ENCODE measurements around the gene PTGR3.

GRCh38 chr18:75205514-75206132 is 3.3 kb downstream of the PTGR3 start:
- TF ChIP-seq CTCF (conservative IDR thresholded peaks at IDR 0.05; ENCODE audit: low read depth, low read length) (no peak), EZH2 (IDR thresholded peaks at IDR 0.05; ENCODE audit: borderline replicate concordance, low read depth, low read length, poor library complexity, severe bottlenecking) (no peak)

Data from A673 (cell line).